Astrocyte of the spinal cord (primary cell): ENCODE results near the gene TENM3.
"Not testable (repeated sequence)": the region's sequence is repeated elsewhere in the genome, so short reads cannot be mapped to it uniquely, and the experiment has no call there.

Experiments
- DNase-seq: peaks from one replicate; pipeline ENCODE4 v3.0.0; 2011; ENCODE audit warnings: low read depth, low spot score
- H3K4me3 ChIP-seq: 2 replicates; pipeline ENCODE4 v1.5.1; 2011; ENCODE audit warnings: low read depth, mild to moderate bottlenecking, low read length, moderate library complexity
- CTCF ChIP-seq: IDR thresholded peaks from 2 replicates; pipeline ENCODE4 v1.5.1; 2012; ENCODE audit warnings: low read depth, mild to moderate bottlenecking, low read length, inconsistent platforms
- in situ Hi-C: cut with HindIII; loops from 2 replicates; pipeline ENCODE4 v1.10.0; 2017; ENCODE audit warnings: low sequenced_read_pairs

Gene TENM3

DNA sequence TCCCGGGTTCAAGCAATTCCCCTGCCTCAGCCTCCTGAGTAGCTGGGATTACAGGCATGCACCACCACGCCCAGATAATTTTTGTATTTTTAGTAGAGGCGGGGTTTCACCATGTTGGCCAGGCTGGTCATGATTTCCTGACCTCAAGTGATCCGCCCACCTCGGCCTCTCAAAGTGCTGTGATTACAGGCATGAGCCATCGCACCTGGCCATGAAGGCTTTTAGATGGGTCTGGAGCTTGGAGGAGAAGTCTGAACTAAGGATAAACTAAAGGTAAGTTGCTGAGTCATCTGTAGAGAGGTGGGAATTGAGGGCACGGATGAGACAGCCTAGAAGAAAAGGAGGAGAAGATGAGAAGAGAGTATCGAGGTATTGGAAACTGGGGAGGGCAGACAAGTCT lies at the start of gene TENM3:
Gene TENM3, plus strand, starts transcription at position 199 of the 400 bp plus-strand sequence. CDS start 80,619 bp downstream, outside the sequence.
- H3K4me3 ChIP-seq, in situ Hi-C loops, DNase-seq: not testable (repeated sequence)

- TF ChIP-seq CTCF: no peak
- no peak overlapping the region for H3K4me3 ChIP-seq
- DNase-seq: no peak
- in situ Hi-C loops: no loop called here
Measured at GRCh38 chr4:182194091-182194824, 48.9 kb upstream of the TENM3 start.

DNA sequence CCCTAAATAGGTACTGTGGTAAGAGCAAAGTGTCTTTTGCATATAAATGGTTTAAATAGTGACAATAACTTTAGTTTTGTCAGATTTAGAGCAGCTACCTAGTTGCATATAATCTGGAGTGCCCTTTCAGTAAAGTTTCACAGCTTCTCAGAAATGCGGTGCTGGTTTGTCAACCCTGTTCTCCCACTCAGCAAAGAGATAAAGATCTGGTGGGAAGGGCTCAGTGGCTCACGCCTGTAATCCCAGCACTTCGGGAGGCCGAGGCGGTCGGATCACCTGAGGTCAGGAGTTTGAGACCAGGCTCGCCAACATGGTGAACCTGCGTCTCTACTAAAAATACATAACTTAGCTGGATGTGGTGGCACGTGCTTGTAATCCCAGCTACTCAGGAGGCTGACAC lies 45.6 kb upstream of the TENM3 start:
- in situ Hi-C loops: no loop called here
- no peak for DNase-seq
- TF ChIP-seq CTCF: no peak
- H3K4me3 ChIP-seq: no peak overlapping the region

GRCh38 chr4:182201871-182202270 lies 41.3 kb upstream of the TENM3 start:
- in situ Hi-C loops: no loop called here
- TF ChIP-seq CTCF: no peak
- no peak for DNase-seq
- no peak overlapping the region for H3K4me3 ChIP-seq

DNA sequence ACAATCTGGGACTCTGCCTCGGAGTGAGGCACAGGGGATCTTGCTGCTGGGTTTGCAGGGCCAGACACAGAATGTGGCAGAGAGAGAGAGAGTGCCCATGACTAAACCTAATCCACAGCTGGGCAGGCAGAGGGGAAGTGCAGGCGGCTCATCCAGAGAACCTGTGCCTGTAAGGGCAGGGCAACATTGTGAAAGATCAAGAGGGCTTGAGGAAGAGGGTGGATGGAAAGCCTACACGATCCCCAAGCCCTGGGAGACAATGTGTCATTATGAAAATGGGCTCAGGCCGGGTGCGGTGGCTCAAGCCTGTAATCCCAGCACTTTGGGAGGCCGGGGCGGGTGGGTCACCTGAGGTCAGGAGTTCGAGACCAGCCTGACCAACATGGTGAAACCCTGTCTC lies 40.6 kb upstream of the TENM3 start:
- in situ Hi-C loops: no loop called here
- H3K4me3 ChIP-seq: no peak overlapping the region
- no peak for TF ChIP-seq CTCF
- DNase-seq: no peak

DNA sequence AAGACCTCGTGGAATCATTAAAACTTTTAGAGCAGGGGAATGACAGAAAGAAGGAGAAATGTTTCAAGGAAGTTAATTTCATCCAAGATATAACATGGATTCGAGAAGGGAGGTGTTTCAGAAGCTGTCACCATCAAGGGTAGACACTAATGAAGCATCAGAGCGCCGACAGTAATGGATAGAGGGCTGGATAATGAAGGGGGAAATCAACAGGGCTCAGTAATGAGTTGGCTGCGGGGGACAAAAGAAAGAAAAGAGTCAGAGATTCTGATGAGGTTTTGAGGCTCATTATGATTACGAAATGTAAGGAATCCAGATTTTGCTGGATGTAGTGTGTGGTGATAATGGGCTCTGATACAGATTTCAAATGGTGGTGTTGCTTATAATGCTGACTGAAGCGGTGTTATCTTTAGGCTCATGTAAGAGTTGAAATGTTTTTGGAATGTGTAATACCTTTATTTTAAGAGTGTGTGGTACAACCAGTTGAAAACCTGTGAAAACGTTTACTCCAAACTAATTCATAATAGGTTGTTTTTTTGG lies 39.3 kb upstream of the TENM3 start:
- in situ Hi-C loops: no loop called here
- no peak for DNase-seq
- TF ChIP-seq CTCF: no peak
- H3K4me3 ChIP-seq: no peak overlapping the region

GRCh38 chr4:182205306-182205705 lies 37.9 kb upstream of the TENM3 start:
- DNase-seq: no peak
- in situ Hi-C loops: no loop called here
- H3K4me3 ChIP-seq: no peak overlapping the region
- no peak for TF ChIP-seq CTCF
